ENCODE results near the gene ITGB5.

Gene ITGB5

GRCh38 chr3:124887177-124887931, at the start of gene ITGB5:
TSS of gene ITGB5 (minus strand) at chr3:124887365. CDS start at chr3:124887000, 365 bp downstream.
- FAIRE-seq = no peak

GRCh38 chr3:124935794-124936542, 48.8 kb upstream of the ITGB5 start:
- FAIRE-seq = no peak

DNA sequence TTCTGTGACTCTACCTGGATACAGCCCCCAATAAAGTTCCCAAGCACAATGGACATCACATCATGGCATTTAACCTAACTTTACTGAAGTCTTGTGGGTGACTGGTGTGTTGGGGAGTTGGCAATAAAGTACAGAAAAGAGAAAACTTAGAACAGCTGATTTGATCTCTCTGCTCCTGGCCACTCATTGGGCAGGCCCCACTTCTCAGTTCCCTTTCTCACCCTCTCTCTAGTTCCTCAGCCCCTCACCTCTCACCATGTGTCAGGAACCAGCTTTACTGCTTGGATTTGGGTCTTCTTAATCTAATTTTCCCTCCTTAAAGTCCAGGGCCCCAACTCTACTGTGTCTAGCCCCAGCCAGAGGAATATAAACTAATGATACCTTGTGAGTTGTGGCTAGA, 48.1 kb upstream of the ITGB5 start:
- no peak for FAIRE-seq

- no peak for FAIRE-seq
Measured at GRCh38 chr3:124934577-124934976, 47.4 kb upstream of the ITGB5 start, which contains the start of gene MUC13. TSS of gene MUC13 (minus strand) at chr3:124934751. CDS start at chr3:124934712, 39 bp downstream.

- FAIRE-seq = peak; percentile 66
Measured at GRCh38 chr3:124928333-124929202, 41.4 kb upstream of the ITGB5 start.

- FAIRE-seq = no peak
Measured at GRCh38 chr3:124927574-124928045, 40.4 kb upstream of the ITGB5 start.

GRCh38 chr3:124926426-124927101, 39.4 kb upstream of the ITGB5 start:
- no peak for FAIRE-seq

- no peak for FAIRE-seq
Measured at GRCh38 chr3:124924741-124925140, 37.6 kb upstream of the ITGB5 start.

- no peak for FAIRE-seq
Measured at GRCh38 chr3:124923833-124924232, 36.7 kb upstream of the ITGB5 start.

GRCh38 chr3:124920718-124921117, 33.6 kb upstream of the ITGB5 start:
- no peak for FAIRE-seq

- no peak for FAIRE-seq
Measured at GRCh38 chr3:124919756-124920155, 32.6 kb upstream of the ITGB5 start.

DNA sequence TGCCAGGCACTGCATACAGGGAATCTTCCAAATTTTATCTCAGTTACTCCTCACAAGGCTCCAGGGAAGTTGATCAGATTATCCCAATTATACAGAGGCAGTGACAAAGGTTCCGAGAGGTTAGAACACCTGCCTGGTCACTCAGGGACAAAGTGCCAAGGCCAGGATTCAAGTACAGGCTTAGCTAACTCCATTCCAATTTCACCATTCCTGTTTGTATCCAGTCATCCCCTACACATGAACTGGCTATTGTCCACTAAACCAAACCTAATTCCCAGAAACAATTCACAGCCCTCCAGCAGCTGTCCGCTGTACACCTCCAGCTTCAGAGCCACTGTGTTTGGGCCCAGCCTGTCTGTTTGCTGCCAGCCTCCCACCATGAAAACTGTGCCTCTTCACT, 31.4 kb upstream of the ITGB5 start:
- FAIRE-seq = no peak

DNA sequence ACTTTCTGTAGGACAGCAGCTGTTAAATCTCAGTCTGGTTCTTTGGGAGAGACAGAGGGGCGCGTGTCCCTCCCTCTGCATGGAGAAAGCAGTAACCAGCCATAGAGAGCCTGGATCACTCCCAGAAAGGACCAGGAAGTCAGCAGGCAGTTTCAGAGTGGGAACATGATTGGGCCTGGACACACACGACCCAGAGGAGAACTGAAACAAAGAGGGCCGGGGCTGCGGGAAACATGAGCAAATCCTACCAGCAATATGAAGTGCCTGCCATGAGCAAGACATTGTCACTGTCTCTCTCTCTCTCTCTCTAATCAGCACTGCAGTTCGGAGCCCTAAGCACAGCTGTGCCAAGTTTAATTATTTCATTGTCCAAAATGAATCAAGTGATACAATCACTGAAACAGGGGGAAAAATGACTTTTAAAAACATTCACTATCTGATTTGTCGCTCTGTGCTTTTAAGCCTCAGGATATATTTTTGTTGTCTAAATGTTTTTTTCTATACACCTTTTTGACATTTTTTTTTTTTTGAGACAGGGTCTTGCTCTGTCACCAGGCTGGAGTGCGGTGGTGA, 29.8 kb upstream of the ITGB5 start:
- no peak for FAIRE-seq

DNA sequence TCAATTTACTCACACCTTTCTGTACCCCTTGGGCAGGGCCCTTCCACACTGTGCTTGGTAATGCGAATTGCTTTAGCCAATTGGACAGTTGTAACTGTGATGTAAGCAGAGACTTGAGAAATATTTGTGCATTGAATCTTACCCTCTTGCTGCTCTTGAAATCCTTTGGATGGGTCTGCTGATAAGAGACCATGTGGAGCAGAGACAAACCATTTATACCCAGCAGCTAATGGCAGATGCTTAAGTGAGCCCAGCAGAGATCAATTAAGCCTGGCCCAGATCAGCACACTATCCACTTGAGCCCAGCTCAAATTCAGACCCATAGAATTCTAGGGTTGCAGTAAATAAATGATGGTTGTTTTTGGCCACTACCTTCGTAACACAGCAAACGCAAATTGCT, 28.1 kb upstream of the ITGB5 start:
- no peak for FAIRE-seq

DNA sequence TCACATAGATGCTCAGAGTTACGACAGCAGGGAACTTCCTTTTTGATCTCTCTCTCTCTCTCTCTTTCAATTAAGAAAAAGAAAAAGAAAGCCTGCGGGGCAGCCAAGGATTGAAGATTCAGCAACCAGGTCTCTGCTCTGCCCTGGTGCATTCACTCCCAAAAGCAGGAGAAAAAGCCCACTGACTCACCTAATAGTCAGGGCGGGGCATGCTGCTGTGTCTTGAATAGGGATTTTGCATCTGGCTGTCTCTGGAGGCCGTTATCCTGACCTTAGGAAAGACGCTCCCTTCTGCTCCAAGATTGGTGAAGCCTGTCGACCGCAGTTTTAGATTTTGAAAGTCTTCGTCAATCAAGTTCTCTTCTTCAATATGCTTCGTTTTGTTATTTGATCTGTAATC, 20.8 kb upstream of the ITGB5 start:
- no peak for FAIRE-seq

DNA sequence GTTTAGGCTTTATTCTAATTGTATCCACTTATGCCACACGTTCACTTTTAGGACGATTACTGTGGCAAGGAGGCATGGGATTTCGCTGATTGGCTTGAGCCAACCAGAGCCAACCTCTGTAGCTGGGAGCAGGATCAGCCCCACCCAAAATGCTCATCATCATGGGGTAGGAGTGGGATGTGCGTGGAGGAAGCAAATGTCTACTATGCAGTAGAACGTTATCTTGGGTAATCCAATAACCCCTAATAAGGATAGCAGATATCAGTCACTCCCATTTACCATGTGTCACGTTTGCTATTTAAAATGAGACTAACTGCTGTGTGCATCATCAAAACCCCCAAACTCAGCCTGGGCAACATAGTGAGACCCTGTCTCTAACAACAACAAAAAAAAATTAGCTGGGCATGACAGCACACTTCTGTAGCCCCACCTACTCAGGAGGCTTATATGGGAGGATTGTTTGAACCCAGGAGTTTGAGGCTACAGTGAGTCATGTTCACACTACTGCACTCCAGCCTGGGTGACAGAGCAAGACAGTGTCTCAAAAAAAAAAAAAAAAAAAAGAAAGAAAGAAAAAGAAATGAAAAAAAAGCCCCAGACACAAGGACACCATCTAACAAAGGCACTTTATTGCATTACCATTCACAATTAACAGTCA, 17.8 kb upstream of the ITGB5 start:
- no peak for FAIRE-seq

DNA sequence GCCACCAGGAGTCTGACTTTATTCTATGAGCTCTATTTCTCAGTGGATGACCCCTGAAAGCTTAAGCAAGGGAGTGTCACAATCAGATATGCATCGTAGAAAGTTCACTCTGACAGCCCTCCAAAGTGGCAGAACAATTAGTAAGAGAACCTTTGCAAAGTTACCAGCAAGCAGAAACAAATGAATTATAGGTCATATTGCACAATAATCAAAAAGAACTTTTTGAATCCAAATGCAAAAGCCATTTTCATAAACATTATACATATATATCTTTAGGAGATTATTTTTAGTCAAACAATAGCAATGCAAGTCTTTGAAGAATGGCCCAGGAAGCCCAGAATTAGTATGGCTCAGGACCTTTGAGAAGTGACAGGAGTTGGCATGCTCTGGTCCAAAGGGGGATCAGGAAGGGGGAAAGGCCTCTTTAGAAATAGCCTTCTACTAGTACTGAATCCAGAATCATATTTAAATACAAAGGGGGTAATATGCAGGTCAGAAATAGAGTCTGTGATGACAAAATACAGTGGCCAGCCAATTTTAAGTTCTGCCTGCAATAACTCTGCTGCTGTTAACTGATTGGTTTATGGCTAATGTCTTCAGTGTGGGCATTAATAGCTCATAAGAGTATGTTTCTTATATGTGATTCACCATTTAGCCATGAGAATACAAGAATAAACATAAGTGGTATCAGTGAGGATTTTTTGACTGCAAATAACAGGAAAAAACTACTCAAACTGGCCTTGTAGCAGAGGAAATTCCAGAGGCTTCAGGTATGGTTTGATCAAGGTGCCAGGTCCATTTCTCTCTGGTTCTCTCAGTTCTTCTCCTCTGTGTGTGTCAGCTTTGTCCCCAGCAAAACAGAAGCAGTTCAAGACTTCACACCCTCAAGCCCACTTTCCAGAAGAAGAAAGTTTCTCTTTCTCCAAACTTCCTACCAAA, 17.0 kb upstream of the ITGB5 start:
- no peak for FAIRE-seq

DNA sequence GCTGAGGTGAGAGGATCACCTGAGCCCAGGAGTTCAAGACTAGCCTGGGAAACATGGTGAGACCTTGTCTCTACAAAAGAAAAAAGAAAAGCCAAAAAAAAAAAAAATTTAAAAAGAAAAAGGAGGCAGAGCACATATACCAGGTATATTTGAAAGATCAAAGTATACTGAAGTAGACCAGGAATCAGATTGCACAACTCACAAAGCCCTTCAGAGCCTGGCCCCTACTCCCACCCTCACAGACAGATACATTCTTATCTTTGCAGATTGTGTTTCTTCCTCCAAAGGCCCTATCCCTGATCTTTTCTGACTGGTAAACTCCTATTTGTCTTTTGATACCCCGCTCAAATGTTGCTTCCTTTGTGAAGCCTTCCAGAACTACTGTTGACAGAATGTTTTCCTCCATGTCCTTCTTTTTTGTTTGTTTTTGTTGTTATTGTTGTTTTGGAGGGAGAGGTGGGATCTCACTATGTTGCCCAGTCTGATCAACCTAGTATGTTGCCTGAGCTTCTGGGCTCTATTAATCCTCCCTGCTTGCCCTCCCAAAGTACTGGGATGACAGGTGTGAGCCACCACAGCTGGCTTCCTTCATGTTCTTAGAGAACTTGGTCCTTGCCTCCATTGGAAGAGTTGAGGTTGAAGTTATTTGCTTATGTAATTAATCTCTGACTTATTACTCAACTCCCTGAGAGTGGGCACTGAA, 9.8 kb upstream of the ITGB5 start:
- no peak for FAIRE-seq

GRCh38 chr3:124895756-124896155, 8.6 kb upstream of the ITGB5 start:
- no peak for FAIRE-seq

DNA sequence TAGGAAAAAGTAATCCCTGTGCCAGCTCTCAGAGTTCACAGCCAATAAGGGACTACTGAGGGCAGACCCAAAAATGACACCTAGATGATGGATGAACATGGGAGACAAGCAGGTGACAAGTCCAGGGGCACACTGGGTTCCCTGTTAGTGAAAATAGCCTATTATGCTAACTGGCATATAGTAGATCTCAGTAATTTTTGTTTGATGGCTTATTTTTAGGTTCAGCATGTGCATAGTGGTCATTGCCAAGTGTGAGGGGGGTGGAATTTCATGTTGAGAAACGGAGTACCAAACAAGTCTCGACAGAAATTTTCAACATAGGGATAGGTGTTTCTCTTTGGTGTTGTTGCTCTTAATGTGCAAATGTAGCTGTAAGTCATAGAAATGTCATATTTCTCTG, 6.4 kb upstream of the ITGB5 start:
- no peak for FAIRE-seq
